ENCODE measurements around the gene TLCD3B. TPM values are rescaled to one million over a fixed set of nuclear protein-coding genes. Genes with fewer than 3 reads are reported as not detected.
A peak's percentile ranks its signal among the peaks of the same experiment; 100 is the strongest.

The TLCD3B gene
- total and polyA plus RNA-seq, 2 of the 4 experiments (the other 2 are of a cell fraction): 0.19 TPM; not detected in 1

DNA sequence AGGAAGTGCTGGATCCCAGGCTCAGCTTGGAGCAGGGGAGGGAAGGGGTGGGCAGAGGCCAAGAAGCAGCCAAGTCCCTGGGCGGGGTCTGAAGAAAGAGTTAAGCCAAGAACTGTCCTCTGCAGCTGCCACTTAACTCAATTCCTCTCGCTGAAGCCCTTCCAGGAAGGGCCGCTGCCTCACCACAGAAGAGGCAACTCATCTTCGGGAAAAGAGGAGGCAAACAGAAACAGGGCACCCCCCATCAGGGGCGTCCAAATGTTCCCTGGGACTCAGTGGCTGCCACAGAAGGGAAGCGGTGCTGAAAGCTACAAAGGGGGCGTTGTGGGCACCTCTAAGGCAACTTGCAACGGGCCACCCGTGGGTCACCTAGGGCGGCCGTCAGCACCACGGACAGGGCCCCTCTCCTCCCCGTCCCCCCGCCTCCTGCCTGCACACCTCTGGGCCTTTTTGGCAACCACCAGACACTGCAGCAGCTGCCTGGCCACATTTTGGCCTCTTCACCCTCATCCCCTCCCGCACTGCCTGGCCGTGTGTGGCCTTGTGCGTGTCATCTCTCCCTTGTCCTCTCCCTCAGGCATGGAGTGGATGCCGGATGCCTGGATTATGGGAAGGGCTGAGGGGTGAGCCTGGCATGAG lies 2.5 kb downstream of the TLCD3B start:
- Histone ChIP-seq H3K4ac (ENCODE audit: low read depth, low read length) (no peak overlapping the region), H3K4me1 (ENCODE audit: control insufficient read depth, insufficient read depth, low read length) (no peaks in the 10 kb centered on the region), H2AK9ac (replicated peaks; ENCODE audit: low read depth, low read length, poor library complexity) (peak overlapping the region; percentile 42), H4K20me1 (ENCODE audit: insufficient read depth, low read length) (peaks cover 9% of the 10 kb centered on the region; the same call in 1 of the 2 replicates), H2BK15ac (ENCODE audit: low read depth, low read length) (no peak overlapping the region), H3K27ac (ENCODE audit: insufficient read depth, low read length) (no peak overlapping the region), H3K14ac (replicated peaks; ENCODE audit: low read depth, low read length) (no peak overlapping the region), H3K9me1 (ENCODE audit: insufficient read depth, low read length) (no peaks in the 10 kb centered on the region), H3K4me2 (ENCODE audit: low read depth, low read length) (no peak overlapping the region), H2AFZ (replicated peaks; ENCODE audit: low read length, poor library complexity) (no peak overlapping the region), H3K9ac (ENCODE audit: low read depth, low read length) (no peak overlapping the region), H2BK20ac (ENCODE audit: low read depth, low read length) (no peak overlapping the region), H3K27me3 (ENCODE audit: control insufficient read depth, insufficient read depth, low read length) (peaks cover 70% of the 10 kb centered on the region), H2BK120ac (ENCODE audit: low read depth, low read length) (no peak overlapping the region), H3K9me3 (ENCODE audit: control insufficient read depth, insufficient read depth, low read length) (no peaks in the 10 kb centered on the region), H4K91ac (ENCODE audit: insufficient read depth, low read depth, low read length) (no peak overlapping the region), H3K4me3 (ENCODE audit: insufficient read depth, low read depth, low read length) (no peak overlapping the region), H3K56ac (ENCODE audit: extremely low read depth, insufficient read depth, low read length) (no peak overlapping the region), H2AK5ac (ENCODE audit: low read depth, low read length) (no peak overlapping the region), H2BK5ac (ENCODE audit: low read depth, low read length, poor library complexity, severe bottlenecking) (no peak overlapping the region), H4K8ac (ENCODE audit: low read depth in 2 of 2, low read length in 2 of 2) (no peak overlapping the region), H4K5ac (ENCODE audit: low read depth, low read length) (no peak overlapping the region), H3K79me1 (ENCODE audit: low read depth in 1 of 2, low read length in 2 of 2) (no peaks in the 10 kb centered on the region), H3K36me3 (ENCODE audit: control insufficient read depth, insufficient read depth, low read length) (no peaks in the 10 kb centered on the region), H3K23ac (ENCODE audit: low read depth, low read length) (no peak overlapping the region), H3K18ac (ENCODE audit: low read depth, low read length) (no peak overlapping the region)
- POLR2A ChIA-PET (ENCODE audit: unreplicated experiment): no interaction called here
- CTCF ChIA-PET: no interaction called here
- ATAC-seq (ENCODE audit: low read depth) (peak; percentile 60), DNase-seq (no peak)
- dilution Hi-C loops (cut with HindIII; ENCODE audit: low sequenced_read_pairs, unreplicated experiment): no loop called here
- intact Hi-C loops (cut with micrococcal nuclease): no loop called here
- TF ChIP-seq NFE2L2 (IDR thresholded peaks at IDR 0.05; ENCODE audit: low read depth, low read length): no peak
- BruUV-seq (replicated peaks): no TSS peak
- 5% methylated on average over 8 of the region's 18 CpGs; no CpG with 5 or more reads in 1 of the 2 experiments for WGBS, 2 experiments (ENCODE audit: extremely low coverage in 2 of 2, insufficient read length in 1 of 2)
- in situ Hi-C loops (cut with MboI; ENCODE audit: low sequenced_read_pairs): loop anchor here (10.0 kb wide), 1 partner anchor 334 kb away; no protein-coding TSS in a partner anchor
